Adrenal gland (tissue), 12 donors: ENCODE measurements around the gene STARD8. TPM values are rescaled to one million over a fixed set of nuclear protein-coding genes. Genes with fewer than 3 reads are reported as not detected.

Experiments used
- DNase-seq, 7 donors: peaks; one replicate each; pipeline ENCODE4 v3.0.0-alpha.2; 2019 to 2020
- H3K27ac ChIP-seq, 5 donors: fragments of 200-600 bp; sonication (generic) in 4 of 5; 1 replicate in 3 of 5; 2 replicates in 2 of 5; pipeline versions ENCODE4 v1.5.1 to v1.8.0; 2016 to 2020; ENCODE audit warnings: mild to moderate bottlenecking in 1 of 5
- H3K27me3 ChIP-seq: fragments of 200-600 bp; 2 replicates; pipeline ENCODE4 v1.8.0; 2021
- H3K36me3 ChIP-seq, 2 donors: fragments of 200-600 bp; replicated peaks in 1 of 2; 1 replicate in 1 of 2; 2 replicates in 1 of 2; pipeline versions ENCODE4 v1.5.1 to v1.8.0; 2018 to 2022
- H3K4me1 ChIP-seq, 2 donors: fragments of 200-600 bp; replicated peaks in 1 of 2; 1 replicate in 1 of 2; 2 replicates in 1 of 2; pipeline versions ENCODE4 v1.5.1 to v1.8.0; 2018 to 2021
- H3K4me3 ChIP-seq, 4 donors: fragments of 200-600 bp; sonication (generic) in 3 of 4; one replicate each; pipeline ENCODE4 v1.5.1; 2016 to 2018
- H3K9me3 ChIP-seq, 3 donors: fragments of 200-600 bp; sonication (generic) in 1 of 3; replicated peaks in 1 of 3; 1 replicate in 2 of 3; 2 replicates in 1 of 3; pipeline versions ENCODE4 v1.5.1 to v1.8.0; 2016 to 2021
- POLR2A ChIP-seq, 2 donors: fragments of 450-650 bp; IDR thresholded peaks; one replicate each; pipeline ENCODE4 v1.6.1; 2017; ENCODE audit warnings: antibody characterized with exemption in 2 of 2, mild to moderate bottlenecking in 2 of 2, moderate library complexity in 1 of 2
- WGBS, 4 donors: extraction: QIAGEN DNeasy Blood & Tissue Kit in 2 of 4; methylation state at CpG; one replicate each; pipeline versions ENCODE4 v1.1.5 to v1.1.7; 2013 to 2017; 5-methylcytosine and 5-hydroxymethylcytosine counted together
- intact Hi-C, 2 donors: fragments of 100-400 bp; cut with DNase I; formaldehyde crosslinking; loops; one replicate each; pipeline versions ENCODE4 v1.14.1 to v1.15.0; 2022 to 2023
- polyA plus RNA-seq, 3 donors: library from polyadenylated mRNA; stranded (reverse); fragments of 200-250 nt in 2 of 3; fragments of 350-450 nt in 1 of 3; fragmentation: Illumina TruSeq in 1 of 3; extraction: RNeasy Lipid Tissue Mini Kit (QIAGEN cat#74804) in 1 of 3; gene quantifications; one replicate each; pipeline ENCODE4 v1.2.3, GENCODE V29; 2013 to 2014
- total RNA-seq, 9 donors: library from RNA; depleted of rRNA in 4 of 9; stranded (reverse); fragments of >200 nt in 4 of 9; fragments of 120-200 nt in 1 of 9; fragmentation: NEBNext Ultra II Directional in 1 of 9; extraction: Animal tissue kit (Norgen Biotek cat#: 25700) in 1 of 9; gene quantifications; one replicate each; pipeline versions ENCODE4 v1.1.0 to v1.2.4, GENCODE V29; 2013 to 2023
- TF ChIP-seq, protein P1 (sequence below), 6 experiments: fragments of 450-650 bp in 4 of 6; fragments of 200-600 bp in 2 of 6; sonication (generic) in 1 of 6; IDR thresholded peaks; 1 replicate in 5 of 6; 2 replicates in 1 of 6; pipeline versions ENCODE4 v1.5.1 to v1.8.0; 2016 to 2021; ENCODE audit warnings: antibody characterized with exemption in 6 of 6, mild to moderate bottlenecking in 2 of 6, moderate library complexity in 1 of 6
- donor health status: healthy with polysubstance abuse.
- donor health status: Bipolar disorder and iron deficiency.
- donor health status: DM: yes; HTN: yes; CAD: no.
- donor health status: DM: no; HTN: no; CAD: no.
- donor health status: DM: no; HTN: no; CAD: no.
- donor health status: DM: yes; HTN: yes; CAD: no.

Gene STARD8
- total and polyA plus RNA-seq, 12 donors = 2.8 to 19.6 (median 10.1) TPM

DNA sequence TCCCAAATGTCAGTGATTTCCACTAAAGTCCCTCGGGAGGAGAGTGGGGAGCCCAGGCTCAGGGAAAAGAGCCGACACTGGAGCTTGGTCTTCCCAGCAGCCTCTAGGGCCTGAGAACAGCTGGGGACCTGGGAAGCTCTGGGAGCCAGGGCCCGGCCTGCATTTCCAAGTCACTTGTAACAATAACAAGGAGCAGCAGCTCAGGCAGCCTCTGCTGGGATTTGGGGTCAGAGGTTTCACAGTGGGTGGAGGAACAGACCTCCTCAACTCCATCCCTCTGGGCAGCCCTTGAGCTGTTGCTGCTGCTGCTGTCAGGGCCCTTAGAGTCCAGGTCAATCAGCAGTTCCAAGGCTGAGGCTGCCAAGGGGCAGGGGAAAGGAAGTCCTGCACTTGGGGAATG, 11.1 kb downstream of the STARD8 start:
- DNase-seq = peak in 4 of 7 donors; percentile 18 to 55 (median 28)
- H3K4me3 ChIP-seq = no peak overlapping the region
- H3K27ac ChIP-seq = peak overlapping the region in 1 of 5 donors; percentile 34
- no peaks in the 10 kb centered on the region for H3K36me3 ChIP-seq
- no peaks in the 10 kb centered on the region for H3K27me3 ChIP-seq
- no peaks in the 10 kb centered on the region for H3K4me1 ChIP-seq
- H3K9me3 ChIP-seq = no peaks in the 10 kb centered on the region
- TF ChIP-seq POLR2A (IDR thresholded peaks at IDR 0.05) = no peak
- TF ChIP-seq, protein P1, sequence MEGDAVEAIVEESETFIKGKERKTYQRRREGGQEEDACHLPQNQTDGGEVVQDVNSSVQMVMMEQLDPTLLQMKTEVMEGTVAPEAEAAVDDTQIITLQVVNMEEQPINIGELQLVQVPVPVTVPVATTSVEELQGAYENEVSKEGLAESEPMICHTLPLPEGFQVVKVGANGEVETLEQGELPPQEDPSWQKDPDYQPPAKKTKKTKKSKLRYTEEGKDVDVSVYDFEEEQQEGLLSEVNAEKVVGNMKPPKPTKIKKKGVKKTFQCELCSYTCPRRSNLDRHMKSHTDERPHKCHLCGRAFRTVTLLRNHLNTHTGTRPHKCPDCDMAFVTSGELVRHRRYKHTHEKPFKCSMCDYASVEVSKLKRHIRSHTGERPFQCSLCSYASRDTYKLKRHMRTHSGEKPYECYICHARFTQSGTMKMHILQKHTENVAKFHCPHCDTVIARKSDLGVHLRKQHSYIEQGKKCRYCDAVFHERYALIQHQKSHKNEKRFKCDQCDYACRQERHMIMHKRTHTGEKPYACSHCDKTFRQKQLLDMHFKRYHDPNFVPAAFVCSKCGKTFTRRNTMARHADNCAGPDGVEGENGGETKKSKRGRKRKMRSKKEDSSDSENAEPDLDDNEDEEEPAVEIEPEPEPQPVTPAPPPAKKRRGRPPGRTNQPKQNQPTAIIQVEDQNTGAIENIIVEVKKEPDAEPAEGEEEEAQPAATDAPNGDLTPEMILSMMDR (IDR thresholded peaks at IDR 0.05) = no peak
- WGBS, 4 donors = 55 to 70% (median 62%) methylated on average over 1 to 3 of the region's 3 CpGs
- intact Hi-C loops = no loop called here

DNA sequence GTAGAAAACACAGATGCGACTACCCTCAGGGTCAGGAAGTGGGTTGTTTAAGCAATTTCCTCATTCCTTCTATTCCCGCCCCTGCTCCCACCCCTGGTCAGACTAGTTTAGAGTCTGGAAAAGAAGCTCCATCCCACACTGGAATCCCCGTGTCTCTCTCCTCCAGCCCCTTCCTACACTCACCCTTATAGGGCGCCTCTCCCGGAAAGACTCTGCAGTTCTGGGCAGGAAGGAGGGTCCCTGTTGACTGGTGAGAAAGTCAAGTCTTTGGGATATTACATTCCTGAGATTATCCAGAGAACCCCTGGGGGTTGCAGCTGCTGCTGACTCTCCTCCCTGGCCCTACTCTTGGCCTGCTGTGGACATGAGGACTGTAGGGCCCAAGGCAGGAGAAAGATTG, 11.9 kb downstream of the STARD8 start:
- no peak for DNase-seq
- WGBS, 4 donors = 64 to 69% (median 67%) methylated on average over 5 of the region's 5 CpGs
- no peaks in the 10 kb centered on the region for H3K36me3 ChIP-seq
- H3K27ac ChIP-seq = no peak overlapping the region
- H3K9me3 ChIP-seq = no peaks in the 10 kb centered on the region
- H3K27me3 ChIP-seq = no peaks in the 10 kb centered on the region
- H3K4me3 ChIP-seq = no peak overlapping the region
- no peaks in the 10 kb centered on the region for H3K4me1 ChIP-seq
- intact Hi-C loops = no loop called here
- TF ChIP-seq, protein P1 (IDR thresholded peaks at IDR 0.05) = no peak
- no peak for TF ChIP-seq POLR2A (IDR thresholded peaks at IDR 0.05)

DNA sequence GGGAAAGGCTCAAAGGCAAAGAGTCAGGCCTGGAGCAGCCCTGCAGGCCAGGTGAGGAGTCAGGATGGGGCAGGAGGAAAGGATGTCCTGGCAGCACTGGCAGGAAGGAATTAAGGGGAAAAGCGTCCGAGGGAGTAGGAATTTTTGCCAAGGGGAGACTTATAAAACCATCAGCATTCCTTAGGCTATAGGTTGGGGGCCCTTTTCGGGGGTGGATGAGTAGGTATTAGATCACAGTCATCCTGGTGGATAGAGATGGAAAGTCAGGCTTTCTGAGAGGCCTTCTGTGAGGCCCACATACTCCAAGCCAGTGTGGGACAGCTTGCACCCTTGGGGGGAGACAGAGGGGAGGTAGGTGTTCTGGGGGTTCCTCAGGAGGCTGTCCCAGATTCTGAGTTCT, 12.3 kb downstream of the STARD8 start:
- Histone ChIP-seq H3K4me1 (no peaks in the 10 kb centered on the region), H3K4me3 (no peak overlapping the region), H3K27me3 (no peaks in the 10 kb centered on the region), H3K36me3 (no peaks in the 10 kb centered on the region), H3K27ac (no peak overlapping the region), H3K9me3 (no peaks in the 10 kb centered on the region)
- 67 to 90% (median 85%) methylated on average over 3 of the region's 3 CpGs for WGBS, 4 donors
- DNase-seq = no peak
- intact Hi-C loops = no loop called here
- TF ChIP-seq, protein P1 (IDR thresholded peaks at IDR 0.05) = no peak

DNA sequence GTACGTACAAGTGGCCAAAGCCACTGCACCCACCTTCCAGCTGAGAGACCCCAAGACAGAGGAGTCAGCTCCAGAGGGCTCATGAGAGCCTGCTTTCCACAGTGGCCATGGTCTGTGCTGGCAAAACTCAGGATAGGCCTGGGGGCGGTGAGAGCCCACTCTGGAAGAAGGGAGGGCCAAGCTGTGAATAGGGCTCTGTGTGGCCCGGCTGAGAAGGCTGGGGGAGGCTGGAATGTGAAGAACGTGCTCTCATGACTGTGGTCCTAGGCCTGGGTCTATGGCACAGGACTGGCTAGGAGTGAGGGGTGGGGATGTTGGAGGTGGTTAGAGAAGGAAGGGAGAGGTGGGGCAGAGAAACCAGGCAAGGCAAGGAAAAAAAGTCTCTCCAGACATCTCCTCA, 13.3 kb downstream of the STARD8 start:
- no peaks in the 10 kb centered on the region for H3K9me3 ChIP-seq
- no peak overlapping the region for H3K27ac ChIP-seq
- WGBS, 4 donors = 62 to 100% (median 88%) methylated on average over 3 to 4 of the region's 4 CpGs
- intact Hi-C loops = no loop called here
- H3K27me3 ChIP-seq = no peaks in the 10 kb centered on the region
- no peak overlapping the region for H3K4me3 ChIP-seq
- no peaks in the 10 kb centered on the region for H3K4me1 ChIP-seq
- TF ChIP-seq POLR2A (IDR thresholded peaks at IDR 0.05) = no peak
- TF ChIP-seq, protein P1 (IDR thresholded peaks at IDR 0.05) = no peak
- DNase-seq = no peak
- no peaks in the 10 kb centered on the region for H3K36me3 ChIP-seq
